Stimulated activated CD4-positive, alpha-beta T cell treated with anti-CD3 and anti-CD28 coated beads, Interleukin-2, amount 100 ng/mL, for 24 hours (primary cell): Measurements from ENCODE around the gene KLRK1.
"Not testable (repeated sequence)": the region's sequence is repeated elsewhere in the genome, so short reads cannot be mapped to it uniquely, and the experiment has no call there.

Experiments used
- DNase-seq, 2 donors: peaks; one replicate each; pipeline ENCODE4 v3.0.0-alpha.2; 2020

The KLRK1 gene

DNA sequence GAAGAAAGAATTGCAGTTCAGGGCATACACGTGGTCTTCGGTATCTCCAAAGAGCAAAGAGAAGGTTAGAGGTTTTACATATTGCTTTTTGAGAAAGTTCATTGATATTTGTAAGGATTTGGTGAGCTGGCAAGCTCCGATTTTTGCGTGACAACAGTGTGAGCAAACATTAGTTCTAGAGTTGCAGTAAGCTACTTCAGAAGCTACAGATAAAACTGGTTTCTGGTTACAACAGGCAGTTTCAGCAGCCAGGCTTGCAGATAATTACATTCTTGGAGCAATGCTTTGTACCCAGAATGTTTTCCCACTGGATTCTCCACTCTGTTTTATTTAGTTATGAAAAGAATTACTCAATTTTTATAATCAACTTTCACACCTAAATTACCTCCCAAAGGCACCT, 28.2 kb downstream of the KLRK1 start:
- DNase-seq = no peak

DNA sequence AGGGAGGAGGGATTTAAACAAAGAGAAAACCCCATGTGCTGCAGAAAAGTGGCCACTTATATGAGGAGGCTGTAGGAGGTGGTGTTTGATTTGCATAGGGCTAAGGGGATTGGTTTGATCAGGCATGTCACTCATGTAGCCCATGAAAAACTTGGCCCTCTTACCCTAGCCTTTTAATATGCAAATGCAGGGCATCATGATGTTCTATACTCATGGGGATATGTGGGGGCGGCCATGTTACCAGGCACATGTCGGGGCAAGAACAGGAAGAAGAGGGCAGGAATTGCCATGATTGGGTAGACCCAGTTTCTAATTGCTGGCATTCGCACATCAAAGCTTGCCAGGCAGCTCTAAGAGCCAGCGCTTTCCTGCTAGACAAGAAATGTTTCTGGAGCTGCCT, 28.8 kb downstream of the KLRK1 start:
- DNase-seq = no peak

DNA sequence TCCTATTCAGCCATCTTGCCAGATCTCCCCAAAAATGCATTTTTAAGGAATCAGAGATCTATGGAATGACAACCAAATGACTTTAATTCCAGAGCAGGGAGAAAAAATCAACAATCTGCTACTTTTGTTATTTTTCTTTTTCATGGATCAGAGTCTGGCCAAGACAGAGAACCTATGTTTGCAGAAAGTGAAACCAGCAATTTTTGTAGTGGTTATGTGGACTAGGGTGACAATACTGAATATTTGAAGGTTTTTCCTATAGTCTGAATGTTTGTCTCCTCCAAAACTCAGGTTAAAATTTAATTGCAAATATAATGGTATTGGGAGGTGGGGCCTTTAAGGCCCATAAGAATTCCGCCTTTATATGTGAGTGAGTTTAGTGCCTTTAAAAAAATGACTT, 30.9 kb downstream of the KLRK1 start:
- no peak for DNase-seq

DNA sequence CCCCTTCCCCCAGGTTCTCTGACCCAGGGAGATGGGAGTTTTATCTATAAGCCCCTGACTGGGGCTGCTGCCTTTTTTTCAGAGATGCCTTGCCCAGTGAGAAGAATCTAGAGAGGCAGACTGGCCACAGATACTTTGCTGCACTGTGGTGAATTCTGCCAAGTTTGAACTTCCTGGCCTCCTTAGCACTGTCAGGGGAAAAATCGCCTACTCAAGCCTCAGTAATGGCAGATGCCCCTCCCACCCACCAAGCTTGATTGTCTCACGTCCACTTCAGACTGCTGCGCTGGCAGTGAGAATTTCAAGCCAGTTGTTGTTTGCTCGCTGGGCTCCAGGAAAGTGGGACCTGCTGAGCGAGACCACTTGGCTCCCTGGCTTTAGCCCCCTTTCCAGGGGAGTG, 31.7 kb downstream of the KLRK1 start:
- no peak for DNase-seq

- no peak for DNase-seq
These were observed 35.3 kb downstream of the KLRK1 start for GRCh38 chr12:10354502-10354901.

DNA sequence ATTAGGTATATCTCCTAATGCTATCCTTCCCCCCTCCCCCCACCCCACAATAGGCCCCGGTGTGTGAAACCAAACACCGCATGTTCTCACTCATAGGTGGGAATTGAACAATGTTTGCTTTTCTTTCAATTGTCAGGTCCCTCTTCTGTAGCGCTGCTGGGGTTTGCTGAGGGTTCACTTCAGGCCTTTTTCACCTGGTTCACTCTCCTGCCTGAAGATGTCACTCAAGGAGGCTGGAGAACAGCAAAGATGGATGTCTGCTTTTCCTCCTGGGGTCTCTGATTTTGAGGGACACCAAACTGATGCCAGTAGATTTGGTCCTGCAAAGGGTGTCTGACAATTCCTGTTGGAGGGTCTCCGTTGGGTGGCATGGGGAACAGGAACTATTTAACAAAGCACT, 35.8 kb downstream of the KLRK1 start:
- no peak for DNase-seq

DNA sequence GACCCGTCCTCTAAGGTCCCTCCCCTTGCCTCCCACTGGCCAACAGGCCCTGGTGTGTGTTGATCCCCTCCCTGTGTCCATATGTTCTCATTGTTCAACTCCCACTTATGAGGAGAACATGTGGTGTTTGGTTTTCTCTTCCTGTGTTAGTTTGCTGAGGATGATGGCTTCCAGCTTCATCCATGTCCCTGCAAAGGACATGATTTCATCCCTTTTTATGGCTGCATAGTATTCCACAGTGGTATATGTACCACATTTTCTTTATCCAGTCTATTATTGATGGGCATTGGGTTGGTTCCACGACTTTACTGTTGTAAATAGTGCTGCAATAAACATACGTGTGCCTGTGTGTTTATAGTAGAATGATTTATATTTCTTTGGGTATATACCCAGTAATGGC, 38.4 kb downstream of the KLRK1 start:
- not testable (repeated sequence) for DNase-seq

- no peak for DNase-seq
These were observed 47.8 kb downstream of the KLRK1 start for GRCh38 chr12:10341892-10342509.

- not testable (repeated sequence) for DNase-seq
These were observed 48.9 kb downstream of the KLRK1 start for GRCh38 chr12:10340946-10341345.

- DNase-seq = no peak
These were observed 50.6 kb downstream of the KLRK1 start for GRCh38 chr12:10339053-10339840.

DNA sequence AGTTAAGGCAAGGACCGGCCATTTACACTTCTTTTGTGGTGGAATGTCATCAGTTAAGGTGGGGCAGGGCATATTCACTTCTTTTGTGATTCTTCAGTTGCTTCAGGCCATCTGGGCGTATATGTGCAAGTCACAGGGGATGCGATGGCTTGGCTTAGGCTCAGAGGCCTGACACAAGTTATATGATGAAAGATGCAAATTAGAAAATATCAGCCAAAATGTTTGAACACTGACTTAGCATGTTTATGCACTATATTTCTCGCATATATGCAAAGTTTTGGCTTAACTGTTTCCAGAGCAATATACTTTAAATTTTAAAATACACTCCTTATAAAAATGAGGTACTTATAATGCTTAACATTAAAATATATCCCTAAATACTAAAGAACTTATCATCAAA, 51.4 kb downstream of the KLRK1 start:
- DNase-seq = not testable (repeated sequence)

- not testable (repeated sequence) for DNase-seq
These were observed 53.6 kb downstream of the KLRK1 start for GRCh38 chr12:10336196-10336595.

- no peak for DNase-seq
These were observed 58.1 kb downstream of the KLRK1 start for GRCh38 chr12:10331642-10332239.

- DNase-seq = not testable (repeated sequence)
These were observed 61.1 kb downstream of the KLRK1 start for GRCh38 chr12:10328691-10329090.
